Fibroblast of peridontal ligament (primary cell): Measurements from ENCODE around the gene TMEM37.

Experiments
- DNase-seq: peaks from one replicate; pipeline ENCODE4 v3.0.0-alpha.2; 2010; ENCODE audit errors: extremely low read depth

The TMEM37 gene

DNA sequence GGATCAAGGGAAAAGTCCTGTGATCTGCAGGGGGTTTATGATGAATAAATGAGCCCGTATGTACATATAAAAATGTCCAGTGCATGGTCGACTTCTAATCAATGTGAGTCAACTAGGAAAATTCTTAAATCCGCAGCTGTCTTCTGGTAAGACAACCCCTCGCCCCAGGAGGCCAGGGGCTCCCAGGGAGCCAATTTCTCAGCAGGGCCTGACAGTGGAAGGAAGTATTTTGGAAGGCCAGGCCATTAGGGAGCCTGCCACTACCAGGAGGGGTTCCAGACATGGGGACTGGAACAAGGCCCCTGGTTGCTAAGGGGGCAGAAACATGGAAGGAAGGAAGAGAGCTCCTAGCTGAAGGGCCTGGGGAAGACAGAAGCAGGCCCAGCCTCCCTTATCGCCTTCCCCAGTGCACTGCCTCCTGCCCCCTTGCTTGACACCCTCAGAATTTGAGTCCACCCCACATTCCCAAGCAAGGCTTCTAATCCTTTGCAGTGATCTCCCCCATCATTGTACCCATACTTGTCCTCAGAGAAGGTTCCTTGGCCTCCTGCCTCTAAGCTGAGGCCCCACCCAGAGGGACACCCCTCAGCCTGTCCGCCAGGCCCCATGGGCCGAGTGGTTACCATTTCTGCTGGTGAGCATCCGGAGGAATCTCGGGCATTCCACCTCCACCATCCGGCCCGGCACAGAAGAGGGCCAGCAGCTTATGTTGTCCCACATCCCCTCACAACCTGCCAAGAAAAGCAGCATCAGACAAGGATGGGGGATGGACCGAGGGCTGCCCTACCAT lies 46.7 kb downstream of the TMEM37 start:
- DNase-seq, result no peak

DNA sequence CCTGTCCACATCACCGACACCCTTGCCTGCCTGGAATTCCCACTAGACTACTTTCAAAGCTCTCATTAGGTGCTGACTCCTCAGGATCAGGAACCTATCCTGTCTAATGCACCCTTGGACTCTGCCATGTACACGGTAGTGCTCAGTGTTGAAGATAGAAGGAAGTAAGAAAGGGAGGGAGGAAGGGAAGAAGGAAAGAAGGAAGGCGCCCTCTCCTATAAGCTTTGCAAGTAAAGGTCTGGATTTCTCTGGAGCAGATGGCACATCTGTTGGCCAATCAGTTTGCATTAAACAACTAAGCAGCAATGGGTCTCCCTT lies 47.3 kb downstream of the TMEM37 start:
- DNase-seq, result no peak

DNA sequence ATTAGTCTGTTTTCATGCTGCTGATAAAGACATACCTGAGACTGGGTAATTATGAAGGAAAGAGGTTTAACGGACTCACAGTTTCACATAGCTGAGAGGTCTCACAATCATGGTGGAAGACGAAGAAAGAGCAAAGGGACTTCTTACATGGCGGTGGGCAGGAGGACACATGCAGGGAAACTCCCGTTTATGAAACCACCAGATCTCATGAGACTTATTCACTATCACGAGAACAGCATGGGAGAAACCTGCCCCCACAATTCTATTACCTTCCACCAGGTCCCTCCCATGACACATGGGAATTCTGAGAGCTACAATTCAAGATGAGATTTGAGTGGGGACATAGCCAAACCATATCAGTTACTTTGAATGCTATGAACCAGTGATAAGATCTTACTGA lies 48.5 kb downstream of the TMEM37 start:
- DNase-seq, result no peak

DNA sequence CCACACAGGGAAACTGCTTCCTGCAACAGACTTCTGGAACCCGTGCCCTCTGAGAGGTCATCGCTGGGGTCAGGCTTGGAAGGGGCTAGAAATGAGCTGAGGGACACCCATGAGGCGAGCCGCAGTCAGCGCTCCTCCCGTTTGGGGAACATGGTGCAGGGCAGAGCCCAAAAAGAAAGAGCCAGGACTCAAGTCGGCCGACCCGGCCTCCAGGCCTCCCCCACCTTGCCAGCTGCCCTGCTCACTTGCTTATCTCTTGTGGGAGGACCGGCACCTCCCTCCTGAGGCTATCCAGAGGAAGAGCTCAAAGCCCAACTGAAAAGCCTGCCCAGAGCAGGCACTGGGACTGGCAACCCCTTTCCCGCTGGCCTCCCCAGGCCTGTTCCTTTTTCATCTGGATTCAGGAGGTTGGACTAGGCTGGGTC lies 49.1 kb downstream of the TMEM37 start:
- DNase-seq, result no peak

GRCh38 chr2:119481501-119482455 lies 50.1 kb downstream of the TMEM37 start:
- no peak for DNase-seq

DNA sequence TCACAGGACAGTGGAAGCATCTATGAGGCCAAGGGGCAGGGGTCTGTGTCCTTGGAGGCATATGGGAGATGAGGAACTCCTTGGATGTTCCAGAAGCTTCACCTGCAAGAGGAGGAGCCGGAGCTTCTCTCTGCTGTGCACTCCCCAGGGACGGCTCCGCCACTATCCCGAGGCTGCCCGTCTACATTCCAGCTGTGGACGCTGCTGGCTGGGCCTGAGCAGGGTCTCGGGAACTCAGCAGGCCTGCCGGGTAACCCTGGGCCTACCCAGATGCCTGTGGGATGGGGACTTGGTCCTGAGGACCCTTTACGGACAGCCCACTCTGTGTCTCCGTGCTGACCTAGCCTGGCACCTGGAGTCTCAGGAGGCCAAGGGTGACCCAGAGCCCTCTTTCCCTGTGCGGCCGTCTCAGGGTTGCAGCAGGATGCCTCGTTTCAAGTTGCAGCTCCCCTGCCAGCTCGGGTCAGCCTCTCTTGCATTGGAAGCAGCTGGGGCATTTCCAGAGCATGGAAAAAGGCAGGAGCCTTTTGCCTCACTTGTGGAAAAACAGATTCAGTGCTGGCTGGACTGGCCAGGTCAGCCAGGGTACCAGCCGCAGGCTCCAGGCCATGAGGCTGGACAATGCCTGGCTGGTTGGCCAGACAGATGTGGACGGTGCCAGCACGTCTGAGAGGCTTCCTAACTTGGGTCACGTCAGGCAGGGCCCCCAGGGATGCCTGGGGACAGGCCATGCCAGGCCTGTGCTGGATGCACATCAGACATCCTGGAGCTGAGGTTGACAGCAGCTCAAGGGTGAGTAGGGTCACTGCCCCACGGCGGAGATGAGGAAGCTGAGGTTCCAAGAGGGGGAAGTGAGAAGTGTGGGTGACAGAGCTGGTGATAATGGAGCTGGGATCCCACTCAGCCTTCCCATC lies 51.1 kb downstream of the TMEM37 start:
- DNase-seq, result no peak

- DNase-seq, result no peak
Observed at GRCh38 chr2:119483395-119483753, 51.7 kb downstream of the TMEM37 start.

- no peak for DNase-seq
Observed at GRCh38 chr2:119483896-119484718, 52.5 kb downstream of the TMEM37 start.

DNA sequence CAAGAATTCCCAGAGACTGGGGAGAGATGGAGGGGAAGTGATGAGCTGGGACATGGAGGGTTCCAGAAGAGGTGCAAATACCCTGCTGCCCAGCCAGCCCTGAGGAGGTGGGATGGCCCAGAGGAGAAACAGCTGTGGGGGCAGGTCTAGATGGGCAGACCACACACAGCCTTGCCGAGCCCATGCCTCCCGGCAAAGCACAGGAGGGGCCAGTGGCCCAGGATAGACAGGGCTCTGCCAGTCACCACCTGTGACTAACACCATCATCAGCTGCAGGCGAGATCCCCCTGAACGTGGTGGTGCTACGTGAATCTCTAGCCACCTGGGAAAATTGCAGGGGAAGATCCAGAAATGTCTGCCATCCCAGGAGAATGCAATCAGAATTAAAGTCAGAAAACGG lies 53.2 kb downstream of the TMEM37 start:
- DNase-seq, result no peak

GRCh38 chr2:119485336-119486110 lies 53.9 kb downstream of the TMEM37 start:
- no peak for DNase-seq

DNA sequence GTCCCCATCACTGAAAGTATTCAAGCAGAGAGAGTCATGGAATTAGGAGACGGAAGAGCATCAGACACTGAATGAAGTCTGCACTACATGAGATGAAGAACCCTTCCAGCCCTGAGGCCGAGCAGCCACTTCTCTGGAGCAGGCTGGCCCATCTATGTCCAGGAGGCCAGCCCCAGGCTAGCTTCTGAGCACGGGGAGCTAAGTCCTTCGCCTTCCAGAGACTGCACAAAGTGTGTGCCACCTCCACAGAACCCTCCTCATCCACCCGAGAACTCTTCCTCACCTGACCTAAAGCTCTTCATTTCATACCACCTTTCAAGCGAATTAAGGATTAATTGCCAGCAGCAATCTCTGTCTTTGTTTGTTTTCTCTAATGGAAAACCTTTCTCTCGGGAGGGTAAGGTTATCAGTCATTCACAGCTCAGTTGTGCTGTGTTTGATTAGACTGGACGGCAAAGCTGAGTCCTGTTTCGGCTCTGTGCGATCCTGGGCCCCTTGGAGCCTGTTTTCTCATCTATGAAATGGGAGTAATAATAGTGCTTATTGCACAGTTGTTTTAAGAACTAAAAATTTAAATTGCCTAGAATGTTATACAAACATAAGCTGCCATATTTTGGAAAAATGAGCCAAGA lies 54.7 kb downstream of the TMEM37 start:
- no peak for DNase-seq

GRCh38 chr2:119486886-119487285 lies 55.2 kb downstream of the TMEM37 start:
- no peak for DNase-seq

DNA sequence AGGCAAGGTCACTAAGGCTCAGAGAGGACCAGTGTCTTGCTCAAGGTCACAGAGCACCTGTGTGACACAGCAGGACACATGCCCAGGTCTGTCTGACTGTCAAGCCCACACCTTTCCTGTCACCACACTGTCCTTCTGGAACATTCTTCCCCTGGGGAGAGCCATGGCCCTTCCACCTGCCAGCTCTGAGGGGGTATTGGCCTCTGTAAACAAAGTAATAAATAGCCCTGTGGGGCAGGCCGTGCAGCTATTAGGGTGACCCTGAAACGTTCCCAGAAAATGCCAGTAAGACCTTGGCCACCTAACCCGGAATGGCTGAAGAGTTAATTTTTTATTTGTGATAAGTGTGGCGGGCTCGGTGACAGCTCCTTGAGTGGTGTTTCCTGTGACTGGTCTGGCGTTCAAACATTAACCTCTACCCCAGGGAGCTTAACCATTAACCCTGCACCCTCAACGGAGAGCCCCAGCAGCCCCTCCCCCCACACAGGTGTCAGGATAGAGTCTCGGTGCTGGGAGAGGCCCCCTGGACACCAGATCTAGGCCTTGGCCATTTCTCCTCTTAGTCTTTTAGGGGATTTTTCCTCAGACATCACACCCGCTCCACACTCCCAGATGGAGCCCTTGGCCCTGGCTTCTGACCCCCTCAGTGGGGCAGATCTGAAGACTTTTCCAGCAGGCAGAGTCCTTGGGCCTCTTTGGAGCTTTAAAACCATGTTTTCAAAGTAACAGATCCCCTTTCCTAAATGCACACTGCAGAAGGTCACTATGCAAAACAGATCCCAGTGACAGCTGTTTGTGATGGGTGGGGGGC lies 56.0 kb downstream of the TMEM37 start:
- DNase-seq, result no peak
